GM18502 (cell line): Measurements from ENCODE around the gene C1orf174.

ENCODE experiments used
- ATAC-seq: cut with Tn5 transposase; IDR thresholded peaks from one replicate; pipeline ENCODE4 v1.9.1; 2021; ENCODE audit warnings: mild to moderate bottlenecking; ENCODE audit not compliant: unreplicated experiment, poor library complexity

The C1orf174 gene

GRCh38 chr1:3910857-3911845 is 11.1 kb upstream of the C1orf174 start:
- ATAC-seq = peak; percentile 58

- ATAC-seq = no peak
These were observed 10.1 kb upstream of the C1orf174 start for GRCh38 chr1:3910049-3910731.

DNA sequence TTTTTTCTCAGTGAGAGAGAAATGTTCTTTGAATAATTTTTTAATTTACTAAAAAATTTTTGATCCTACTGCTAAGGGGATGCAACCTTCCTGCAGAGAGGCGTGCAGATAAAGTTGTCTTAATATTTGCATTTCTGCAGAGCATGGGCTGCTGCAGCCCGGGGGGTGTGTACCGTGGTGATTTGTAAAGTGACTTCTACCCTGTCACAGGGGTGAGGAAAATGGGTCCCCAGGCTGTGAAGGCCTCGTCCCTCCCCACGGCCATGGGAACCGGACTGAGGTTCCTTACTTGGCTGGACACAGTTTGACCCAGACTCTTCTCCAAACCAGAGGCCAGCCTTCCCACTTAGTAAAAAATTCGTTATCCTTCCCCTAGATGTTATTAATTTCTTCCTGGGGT is 9.5 kb upstream of the C1orf174 start:
- ATAC-seq = no peak

DNA sequence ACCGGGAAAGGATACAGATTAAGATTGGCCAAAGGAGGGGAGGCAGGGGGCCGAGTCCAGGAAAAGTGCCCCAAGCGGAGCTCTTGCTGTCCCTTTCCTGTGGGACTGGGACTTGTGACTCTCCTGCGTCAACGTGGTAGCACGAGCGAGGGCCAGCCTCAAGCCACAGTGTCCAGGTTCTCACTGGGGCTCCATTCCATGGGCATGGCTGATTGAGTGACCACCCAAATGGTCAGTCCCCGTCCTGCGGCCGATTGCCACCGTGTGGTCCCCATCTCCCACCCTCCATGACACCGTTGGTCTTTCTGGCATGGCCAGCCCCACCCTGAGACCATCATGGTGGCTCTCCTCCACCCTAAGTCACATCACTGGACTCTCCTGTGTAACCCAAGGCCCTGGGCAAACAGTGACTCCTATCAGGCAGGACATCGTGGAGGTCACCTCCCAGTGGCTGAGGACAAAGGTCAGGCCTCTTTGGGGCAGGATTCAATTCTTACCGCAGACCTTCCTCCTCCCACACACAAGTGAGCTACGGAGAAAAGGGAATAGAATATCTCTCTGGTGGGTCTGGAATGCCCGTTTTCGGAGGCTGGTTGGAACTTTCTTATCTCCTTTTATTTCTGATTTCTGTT is 8.9 kb upstream of the C1orf174 start:
- ATAC-seq = no peak

GRCh38 chr1:3907621-3908165 is 7.6 kb upstream of the C1orf174 start:
- ATAC-seq = no peak

DNA sequence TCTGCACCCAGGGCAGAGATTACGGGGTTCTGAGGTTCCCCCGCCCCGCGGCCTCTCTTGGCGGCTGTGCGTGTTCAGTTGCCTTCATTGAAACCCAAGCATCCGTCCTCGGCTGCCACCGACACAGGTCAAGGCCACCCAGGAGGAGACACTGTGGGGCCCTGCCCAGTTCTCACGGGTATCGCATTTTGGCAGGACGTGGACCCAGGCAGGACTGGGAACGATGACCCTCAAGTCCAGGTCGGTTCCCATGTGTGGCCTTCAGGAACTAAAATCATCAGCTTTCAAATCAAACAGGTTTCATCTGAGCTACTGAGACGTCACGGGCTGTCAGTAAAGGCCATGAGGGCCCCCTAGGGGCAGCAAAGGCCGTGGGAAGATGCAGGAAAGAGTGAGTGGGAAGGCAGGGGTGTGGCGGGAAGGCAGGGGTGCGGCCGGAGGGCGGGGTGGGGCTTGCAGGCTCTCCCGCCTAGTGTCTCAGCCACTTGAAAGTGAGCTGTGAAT is 7.0 kb upstream of the C1orf174 start:
- no peak for ATAC-seq

GRCh38 chr1:3906672-3907020 is 6.6 kb upstream of the C1orf174 start:
- ATAC-seq = no peak

DNA sequence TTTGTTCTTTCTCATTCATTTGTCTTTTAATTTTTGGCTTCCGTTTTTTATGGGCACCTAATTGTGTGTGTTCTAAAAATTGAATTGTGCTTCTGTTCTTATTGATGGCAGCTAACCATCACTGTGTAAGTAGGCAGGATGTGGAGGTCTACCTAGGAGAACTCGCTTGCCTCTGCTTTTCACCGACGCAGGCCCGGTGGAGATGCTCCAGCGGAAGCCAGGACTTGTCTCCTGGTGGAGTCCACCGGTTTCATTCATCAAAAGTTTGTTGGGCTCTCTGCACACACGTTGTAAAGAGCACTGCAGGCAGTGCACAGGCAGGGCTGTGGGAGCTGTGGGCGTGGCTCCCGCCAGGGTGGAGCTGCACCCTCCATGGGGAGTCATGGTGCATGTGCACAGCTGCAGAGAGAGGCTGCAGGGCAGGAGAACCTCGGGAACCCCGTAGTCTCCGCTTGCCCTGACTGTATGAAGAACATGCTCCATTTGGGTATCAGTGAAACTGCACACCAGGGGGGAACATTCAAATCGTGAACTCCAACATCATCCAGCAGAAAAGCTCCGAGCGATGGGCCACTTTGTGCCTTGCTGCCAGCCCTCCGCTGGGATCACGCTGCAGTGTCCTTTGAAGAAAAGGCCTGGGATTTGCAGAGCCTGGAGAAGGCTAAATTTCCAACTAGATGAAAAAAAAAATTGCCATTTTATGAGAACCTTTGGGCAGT is 6.0 kb upstream of the C1orf174 start:
- ATAC-seq = no peak

DNA sequence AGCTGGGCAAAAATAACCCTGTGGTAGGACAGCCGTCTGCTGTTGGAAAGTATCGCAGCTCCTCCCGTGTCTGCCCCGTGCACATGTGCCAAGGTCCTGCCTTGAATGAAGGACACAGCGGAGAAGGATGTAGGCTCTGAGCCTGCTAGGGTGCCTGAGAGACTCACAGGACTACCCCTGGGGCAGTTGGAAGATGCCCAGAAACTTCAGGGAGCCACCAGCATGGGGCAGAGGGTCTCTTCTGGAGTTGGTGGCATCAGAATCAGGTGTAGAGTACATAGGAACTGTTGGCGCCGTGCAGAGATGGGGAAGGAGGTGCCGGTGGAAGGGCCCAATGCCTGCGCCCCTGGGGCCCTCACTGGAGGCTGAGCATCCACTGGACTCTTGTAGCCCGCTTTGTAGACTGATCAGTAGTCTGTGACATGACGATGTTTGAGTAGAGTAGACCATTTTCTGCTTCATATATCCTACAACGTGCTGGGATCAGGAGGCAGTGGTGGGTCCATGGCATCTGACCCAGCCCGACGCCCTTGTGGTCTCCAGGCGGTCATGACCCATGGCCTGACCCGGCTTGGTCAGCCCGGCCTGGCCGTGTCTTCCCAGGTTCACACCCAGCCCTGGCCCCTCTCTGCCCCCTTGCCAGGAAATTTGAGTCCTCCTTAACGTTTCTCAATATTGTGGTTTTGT is 5.3 kb upstream of the C1orf174 start:
- ATAC-seq = no peak

DNA sequence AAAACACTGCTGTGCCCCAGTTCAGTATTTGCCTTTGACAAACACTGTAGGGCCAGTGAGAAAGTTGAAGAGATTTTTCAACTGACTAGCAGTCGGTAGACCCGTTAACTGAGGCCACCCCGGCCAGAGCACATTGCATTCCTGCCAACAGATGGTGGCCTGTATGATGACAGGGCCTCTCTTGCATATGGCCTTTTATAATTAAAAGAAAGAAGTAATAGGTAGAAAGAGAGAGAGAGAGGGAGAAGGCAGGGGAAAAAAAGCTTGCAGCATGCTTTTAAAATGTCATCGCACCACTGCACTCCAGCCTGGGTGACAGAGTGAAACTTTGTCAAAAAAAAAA is 4.7 kb upstream of the C1orf174 start:
- ATAC-seq = no peak

GRCh38 chr1:3904006-3904842 is 4.2 kb upstream of the C1orf174 start:
- ATAC-seq = no peak

DNA sequence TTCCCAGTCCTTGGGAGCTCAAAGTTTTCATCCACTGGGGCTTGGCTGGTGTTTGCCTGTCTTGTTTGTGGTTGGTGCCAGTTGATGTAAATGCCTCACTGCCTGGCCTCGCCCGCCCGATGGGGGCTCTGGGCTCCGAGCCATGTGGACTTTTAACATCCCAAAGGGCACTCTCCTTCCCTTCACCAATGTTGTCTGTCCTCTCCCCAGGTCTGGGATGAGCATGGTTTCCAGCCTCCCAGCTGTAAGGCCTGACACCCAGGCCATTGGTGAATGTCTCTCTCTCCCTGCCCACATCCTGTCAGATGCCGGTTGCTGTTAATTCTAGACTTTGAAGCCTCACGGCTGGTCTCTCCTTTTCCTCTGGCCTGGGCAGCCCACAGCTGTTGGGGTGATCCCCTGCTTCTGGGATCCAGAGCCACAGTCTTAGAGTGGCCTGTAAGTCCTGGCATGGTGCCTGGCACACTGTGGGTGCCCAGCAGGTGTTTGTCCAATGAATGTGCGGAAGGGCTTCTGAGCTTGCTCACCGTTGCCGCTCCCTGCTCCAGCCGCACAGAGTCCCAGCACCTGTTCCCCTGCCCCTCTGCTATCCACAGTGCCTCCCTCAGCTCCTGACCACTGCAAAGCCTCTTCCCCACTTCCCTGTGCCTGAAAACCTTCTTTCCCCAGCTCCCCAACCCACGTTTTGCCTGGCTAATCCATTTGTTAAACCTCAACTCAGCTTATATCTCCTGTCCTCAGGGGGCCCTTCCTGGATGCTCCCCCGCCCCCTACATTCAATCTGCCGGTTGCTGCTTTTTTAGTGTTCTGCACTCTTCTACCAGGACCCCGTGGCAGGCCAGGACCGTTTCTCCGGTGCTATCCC is 3.3 kb upstream of the C1orf174 start:
- no peak for ATAC-seq

DNA sequence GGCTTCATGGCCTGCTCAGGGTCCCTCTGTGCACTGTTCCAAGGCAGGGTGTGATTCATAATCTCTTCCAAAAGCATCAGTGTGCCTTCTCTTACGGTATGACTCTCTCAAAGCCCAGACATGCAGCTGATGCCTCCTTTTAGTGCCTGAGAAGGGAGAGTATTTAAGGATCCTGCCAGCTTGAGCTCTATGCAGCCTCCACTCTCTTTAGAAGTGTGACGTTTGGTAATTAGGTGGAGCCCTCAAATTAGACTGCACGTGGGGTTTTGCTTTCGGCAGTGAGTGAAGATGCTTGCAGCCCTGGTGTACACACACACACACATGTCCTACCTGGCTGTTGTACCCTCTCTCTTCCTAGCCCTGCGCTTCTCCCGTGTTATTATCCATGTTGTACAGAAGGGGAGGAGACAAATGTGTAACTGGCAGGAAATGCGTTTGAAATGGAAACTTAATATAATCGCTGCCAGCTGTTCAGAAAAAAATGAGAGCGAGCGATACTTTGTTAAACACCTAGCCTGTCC is 2.6 kb upstream of the C1orf174 start:
- ATAC-seq = no peak

DNA sequence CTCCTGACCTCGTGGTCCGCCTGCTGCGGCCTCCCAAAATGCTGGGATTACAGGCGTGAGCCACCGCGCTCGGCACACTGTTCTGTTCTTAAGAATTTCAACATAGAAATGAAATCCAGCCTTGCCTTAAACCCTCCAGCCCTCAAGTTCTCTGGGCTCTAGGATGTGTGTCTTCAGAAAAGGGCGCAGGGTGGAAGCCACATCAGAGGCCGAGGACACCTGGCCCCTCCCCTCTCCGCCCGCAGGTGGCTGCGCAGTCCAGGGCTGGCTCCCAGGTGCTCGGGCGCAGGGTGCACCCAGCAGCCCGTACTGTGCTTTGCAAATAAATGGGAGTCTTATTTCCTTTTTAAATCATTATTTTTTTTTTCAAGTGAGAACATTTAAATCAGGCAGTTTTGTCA is 2.0 kb upstream of the C1orf174 start:
- ATAC-seq = no peak

GRCh38 chr1:3900969-3901529 is 977 bp upstream of the C1orf174 start:
- peak; percentile 62 for ATAC-seq

- peak; percentile 2 for ATAC-seq
These were observed 320 bp downstream of the C1orf174 start for GRCh38 chr1:3899754-3900149.

DNA sequence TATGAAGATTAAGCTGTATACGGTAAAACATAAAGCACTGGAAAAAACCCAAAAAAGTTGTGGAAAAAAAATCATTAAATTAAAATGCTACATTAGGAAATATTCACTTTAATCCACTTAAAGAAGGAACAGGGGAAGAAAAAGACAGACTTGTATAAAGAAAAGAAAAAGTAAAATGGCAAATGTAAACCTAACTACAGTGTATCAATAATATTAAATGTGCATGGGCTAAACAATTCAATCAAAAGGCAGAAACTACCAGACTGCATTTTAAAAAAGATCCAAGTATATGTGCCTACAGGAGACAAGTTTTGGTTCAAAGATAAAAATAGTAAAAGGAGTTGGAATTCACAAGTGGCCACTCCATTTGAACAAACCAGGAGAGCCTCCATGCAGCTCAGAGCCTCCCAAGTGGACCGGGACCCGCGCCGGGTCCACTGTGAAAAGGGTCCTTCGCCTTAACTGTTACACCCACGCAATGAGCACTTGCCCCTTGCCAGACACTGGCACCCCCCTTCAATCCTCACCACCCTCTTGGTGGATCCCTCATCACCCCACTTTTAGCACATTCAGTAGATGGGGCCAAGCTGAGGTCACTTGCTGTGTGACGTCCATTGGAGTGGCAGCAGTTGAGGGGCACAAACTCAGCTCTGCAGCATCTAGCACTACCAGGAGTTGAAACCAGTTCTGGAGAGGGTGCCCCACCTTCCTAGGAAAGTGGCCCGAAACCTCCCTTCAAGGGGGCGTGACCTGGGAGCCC is 898 bp downstream of the C1orf174 start:
- no peak for ATAC-seq
